Tibial nerve (tissue), 4 donors: ENCODE results near the gene UBE2C. TPM values are rescaled to one million over a fixed set of nuclear protein-coding genes. Genes with fewer than 3 reads are reported as not detected.

Experiments used
- DNase-seq, 2 donors: peaks; one replicate each; pipeline ENCODE4 v3.0.0-alpha.2; 2019; ENCODE audit warnings: low spot score in 2 of 2
- H3K27ac ChIP-seq, 4 donors: fragments of 200-600 bp; sonication (generic) in 3 of 4; one replicate each; pipeline ENCODE4 v1.5.1; 2017 to 2019; ENCODE audit warnings: mild to moderate bottlenecking in 1 of 4
- H3K27me3 ChIP-seq, 2 donors: fragments of 200-600 bp; sonication (generic) in 1 of 2; one replicate each; pipeline versions ENCODE4 v1.5.1 to v1.6.0; 2017 to 2019
- H3K36me3 ChIP-seq, 3 donors: fragments of 200-600 bp; sonication (generic); one replicate each; pipeline ENCODE4 v1.5.1; 2018 to 2019
- H3K4me1 ChIP-seq, 4 donors: fragments of 200-600 bp; sonication (generic) in 3 of 4; one replicate each; pipeline ENCODE4 v1.5.1; 2017 to 2019
- H3K4me3 ChIP-seq, 4 donors: fragments of 200-600 bp; sonication (generic) in 3 of 4; one replicate each; pipeline ENCODE4 v1.5.1; 2017 to 2019; ENCODE audit warnings: mild to moderate bottlenecking in 1 of 4, moderate library complexity in 1 of 4
- H3K9me3 ChIP-seq, 4 donors: fragments of 200-600 bp; sonication (generic) in 3 of 4; one replicate each; pipeline ENCODE4 v1.5.1; 2017 to 2019
- CTCF ChIP-seq, 5 experiments: fragments of 200-600 bp in 3 of 5; fragments of 450-650 bp in 2 of 5; sonication (generic) in 3 of 5; IDR thresholded peaks; one replicate each; pipeline ENCODE4 v1.5.1; 2016 to 2019; ENCODE audit warnings: antibody characterized with exemption in 5 of 5, mild to moderate bottlenecking in 3 of 5, moderate library complexity in 2 of 5
- EP300 ChIP-seq, 2 donors: sonication (generic); formaldehyde crosslinking; IDR thresholded peaks; one replicate each; pipeline ENCODE4 v1.6.1; 2017; ENCODE audit warnings: antibody characterized with exemption in 2 of 2, mild to moderate bottlenecking in 1 of 2
- POLR2A ChIP-seq, 2 donors: fragments of 450-650 bp; IDR thresholded peaks; one replicate each; pipeline ENCODE4 v1.6.1; 2017; ENCODE audit warnings: antibody characterized with exemption in 2 of 2, mild to moderate bottlenecking in 2 of 2, moderate library complexity in 2 of 2
- WGBS, 2 donors: methylation state at CpG; one replicate each; pipeline ENCODE4 v1.1.5; 2018; 5-methylcytosine and 5-hydroxymethylcytosine counted together
- total RNA-seq, 4 donors: library from RNA; depleted of rRNA; stranded (reverse); fragments of >200 nt; gene quantifications; one replicate each; pipeline ENCODE4 v1.1.0, GENCODE V29; 2016

UBE2C gene
- total RNA-seq, 4 donors from 2014 or later, result 0.78 to 6.9 (median 1.5) TPM; not detected in 1

GRCh38 chr20:45821947-45822346 lies 9.5 kb downstream of the UBE2C start:
- 74% methylated on average over 2 of the region's 2 CpGs for WGBS, 2 donors
- H3K36me3 ChIP-seq, result no peaks in the 10 kb centered on the region
- no peak for TF ChIP-seq POLR2A (IDR thresholded peaks at IDR 0.05)
- TF ChIP-seq CTCF (IDR thresholded peaks at IDR 0.05), result no peak
- TF ChIP-seq EP300 (IDR thresholded peaks at IDR 0.05), result no peak
- no peaks in the 10 kb centered on the region for H3K9me3 ChIP-seq
- no peak overlapping the region for H3K27ac ChIP-seq
- no peak for DNase-seq
- H3K27me3 ChIP-seq, result peaks cover 0 to 28% of the 10 kb centered on the region in 2 donors
- H3K4me1 ChIP-seq, result peaks cover 0 to 50% (median 14%) of the 10 kb centered on the region in 4 donors
- H3K4me3 ChIP-seq, result no peak overlapping the region

- H3K27me3 ChIP-seq, result peaks cover 0 to 28% of the 10 kb centered on the region in 2 donors
- no peak overlapping the region for H3K27ac ChIP-seq
- no peak overlapping the region for H3K4me3 ChIP-seq
- H3K4me1 ChIP-seq, result peaks cover 0 to 42% (median 15%) of the 10 kb centered on the region in 4 donors
- no peak for DNase-seq
- no peaks in the 10 kb centered on the region for H3K36me3 ChIP-seq
- TF ChIP-seq CTCF (IDR thresholded peaks at IDR 0.05) (no peak), POLR2A (IDR thresholded peaks at IDR 0.05) (no peak), EP300 (IDR thresholded peaks at IDR 0.05) (no peak)
- 12 to 33% methylated on average over 12 to 24 of the region's 24 CpGs for WGBS, 2 donors
- H3K9me3 ChIP-seq, result no peaks in the 10 kb centered on the region
Observed at GRCh38 chr20:45822857-45823256, 10.4 kb downstream of the UBE2C start.

- peak overlapping the region in 2 of 4 donors; percentile 13 to 36 for H3K4me3 ChIP-seq
Observed at GRCh38 chr20:45823949-45824835, 11.7 kb downstream of the UBE2C start.

GRCh38 chr20:45826381-45827019 lies 14.1 kb downstream of the UBE2C start:
- Histone ChIP-seq H3K9me3 (no peaks in the 10 kb centered on the region), H3K4me3 (no peak overlapping the region), H3K27ac (peak overlapping the region; percentile 58 to 91 (median 68)), H3K4me1 (peaks cover 0 to 55% (median 17%) of the 10 kb centered on the region in 4 donors), H3K36me3 (no peaks in the 10 kb centered on the region), H3K27me3 (peaks cover 0 to 28% of the 10 kb centered on the region in 2 donors)
- WGBS, 2 donors, result 55 to 56% methylated on average over 6 of the region's 6 CpGs
- TF ChIP-seq POLR2A (IDR thresholded peaks at IDR 0.05), result no peak
- peak in 1 of 2 donors; percentile 15 for TF ChIP-seq EP300 (IDR thresholded peaks at IDR 0.05)
- DNase-seq, result no peak

More at GRCh38 chr20:45823949-45824835, 11.7 kb downstream of the UBE2C start:
- DNase-seq, result no peak
- H3K27me3 ChIP-seq, result peaks cover 0 to 28% of the 10 kb centered on the region in 2 donors
- no peaks in the 10 kb centered on the region for H3K36me3 ChIP-seq
- no peak for TF ChIP-seq POLR2A (IDR thresholded peaks at IDR 0.05)
- no peak for TF ChIP-seq EP300 (IDR thresholded peaks at IDR 0.05)
- TF ChIP-seq CTCF (IDR thresholded peaks at IDR 0.05), result peak in 4 of 5 experiments; percentile 17 to 61 (median 36)
- 27 to 33% methylated on average over 34 to 52 of the region's 57 CpGs for WGBS, 2 donors
- H3K27ac ChIP-seq, result no peak overlapping the region
- H3K9me3 ChIP-seq, result no peaks in the 10 kb centered on the region
- peaks cover 0 to 46% (median 17%) of the 10 kb centered on the region in 4 donors for H3K4me1 ChIP-seq

DNA sequence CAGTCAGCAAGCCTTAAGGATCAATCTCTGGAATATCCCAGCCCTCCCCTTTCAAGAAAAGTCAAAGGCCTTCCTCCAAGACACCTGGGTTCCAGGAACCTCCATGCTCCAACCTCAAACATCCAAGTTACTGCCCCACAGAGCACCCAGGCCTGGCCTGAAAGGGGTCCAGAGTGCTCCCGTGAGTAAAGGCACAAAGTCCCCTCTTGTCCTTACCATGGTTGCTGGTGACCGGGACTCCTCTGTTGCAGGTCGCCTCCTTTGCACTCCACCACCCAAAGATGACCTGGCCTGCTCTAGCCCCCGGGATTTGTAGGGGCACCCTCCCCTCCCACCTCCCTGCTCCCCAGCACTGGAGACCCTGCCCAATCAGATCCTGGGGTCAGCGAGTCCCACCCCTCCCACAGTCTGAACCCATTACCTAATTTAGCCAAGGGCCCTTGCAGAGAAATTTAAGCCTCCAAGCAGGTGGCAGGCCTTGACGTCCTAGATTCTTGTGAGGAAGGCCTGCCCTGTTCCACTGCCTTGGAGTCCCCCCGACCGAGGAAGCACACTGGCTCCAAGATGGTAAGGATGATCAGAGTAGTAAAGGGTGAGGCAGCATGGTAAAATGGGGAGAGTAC lies 14.7 kb downstream of the UBE2C start, which contains the start of gene TNNC2:
Gene TNNC2 (minus strand): TSS at position 283 of the 623 bp plus-strand sequence. CDS start 64 bp downstream, at position 219.
- peaks cover 0 to 23% of the 10 kb centered on the region in 2 donors for H3K27me3 ChIP-seq
- no peak for TF ChIP-seq CTCF (IDR thresholded peaks at IDR 0.05)
- no peak for TF ChIP-seq EP300 (IDR thresholded peaks at IDR 0.05)
- no peak for TF ChIP-seq POLR2A (IDR thresholded peaks at IDR 0.05)

More for the DNA sequence above, 14.7 kb downstream of the UBE2C start, which contains the start of gene TNNC2:
- Histone ChIP-seq H3K9me3 (no peaks in the 10 kb centered on the region), H3K36me3 (no peaks in the 10 kb centered on the region), H3K27ac (peak within 1 kb of the TSS; percentile 58 to 91 (median 73)), H3K4me1 (peaks cover 0 to 62% (median 17%) of the 10 kb centered on the region in 4 donors), H3K4me3 (no peak within 1 kb of the TSS)
- WGBS, 2 donors, result 82 to 83% methylated on average over 8 of the region's 8 CpGs
- DNase-seq, result no peak
